ENCODE results near the gene RBM15B. TPM values are rescaled to one million over a fixed set of nuclear protein-coding genes. Genes with fewer than 3 reads are reported as not detected.

Gene RBM15B
- total RNA-seq, 1 donor from 2014 or later = 12.5 TPM

DNA sequence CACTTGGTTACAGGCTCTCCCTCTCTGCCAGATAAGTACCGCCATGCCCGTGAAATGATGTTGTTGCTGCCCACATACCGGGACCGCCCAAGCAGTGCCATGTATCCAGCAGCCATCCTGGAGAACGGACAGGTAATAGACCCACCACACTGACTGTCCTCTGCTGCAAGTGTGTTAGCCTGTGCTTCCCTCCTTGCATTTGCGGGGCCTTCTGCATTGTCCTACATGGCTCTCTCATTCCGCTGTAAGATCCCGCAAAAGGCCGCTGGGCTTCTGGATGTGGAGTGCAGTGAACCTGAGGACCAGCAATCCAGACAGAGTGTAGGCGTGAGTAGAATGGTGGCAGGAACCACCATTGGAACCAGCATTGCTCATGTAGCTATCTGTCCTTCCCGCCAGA, 16.6 kb upstream of the RBM15B start:
- TF ChIP-seq, protein P1, sequence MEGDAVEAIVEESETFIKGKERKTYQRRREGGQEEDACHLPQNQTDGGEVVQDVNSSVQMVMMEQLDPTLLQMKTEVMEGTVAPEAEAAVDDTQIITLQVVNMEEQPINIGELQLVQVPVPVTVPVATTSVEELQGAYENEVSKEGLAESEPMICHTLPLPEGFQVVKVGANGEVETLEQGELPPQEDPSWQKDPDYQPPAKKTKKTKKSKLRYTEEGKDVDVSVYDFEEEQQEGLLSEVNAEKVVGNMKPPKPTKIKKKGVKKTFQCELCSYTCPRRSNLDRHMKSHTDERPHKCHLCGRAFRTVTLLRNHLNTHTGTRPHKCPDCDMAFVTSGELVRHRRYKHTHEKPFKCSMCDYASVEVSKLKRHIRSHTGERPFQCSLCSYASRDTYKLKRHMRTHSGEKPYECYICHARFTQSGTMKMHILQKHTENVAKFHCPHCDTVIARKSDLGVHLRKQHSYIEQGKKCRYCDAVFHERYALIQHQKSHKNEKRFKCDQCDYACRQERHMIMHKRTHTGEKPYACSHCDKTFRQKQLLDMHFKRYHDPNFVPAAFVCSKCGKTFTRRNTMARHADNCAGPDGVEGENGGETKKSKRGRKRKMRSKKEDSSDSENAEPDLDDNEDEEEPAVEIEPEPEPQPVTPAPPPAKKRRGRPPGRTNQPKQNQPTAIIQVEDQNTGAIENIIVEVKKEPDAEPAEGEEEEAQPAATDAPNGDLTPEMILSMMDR (IDR thresholded peaks at IDR 0.05; ENCODE audit: borderline replicate concordance) = no peak
- H3K36me3 ChIP-seq = no peaks in the 10 kb centered on the region
- H3K4me1 ChIP-seq = no peaks in the 10 kb centered on the region
- intact Hi-C loops (cut with micrococcal nuclease) = no loop called here
- no peak overlapping the region for H3K27ac ChIP-seq (replicated peaks)
- no peaks in the 10 kb centered on the region for H3K27me3 ChIP-seq (ENCODE audit: low read depth)
- no peak overlapping the region for H3K4me3 ChIP-seq
- H3K9me3 ChIP-seq (replicated peaks) = no peaks in the 10 kb centered on the region
- no peak for DNase-seq

DNA sequence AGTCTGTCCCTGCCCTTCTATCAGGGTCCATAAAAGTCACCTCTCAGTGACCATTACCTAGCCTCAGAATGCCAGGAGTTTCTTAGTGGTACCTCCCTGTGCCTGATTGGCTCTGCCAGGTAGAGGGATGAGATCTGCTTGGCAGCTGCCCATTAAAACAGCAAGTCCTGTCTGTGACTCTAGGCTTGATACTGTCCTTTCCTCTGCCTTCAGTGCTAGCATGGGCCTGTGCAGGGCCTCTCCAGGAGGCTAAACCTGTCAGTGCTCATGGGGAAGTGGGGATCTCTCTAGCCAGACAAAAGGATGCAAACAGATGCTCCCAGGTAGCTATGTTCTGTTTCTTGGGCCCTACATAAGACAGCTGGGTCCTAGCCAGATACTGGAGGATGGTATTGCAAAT, 15.9 kb upstream of the RBM15B start:
- intact Hi-C loops (cut with micrococcal nuclease) = no loop called here
- H3K4me1 ChIP-seq = no peaks in the 10 kb centered on the region
- H3K27me3 ChIP-seq (ENCODE audit: low read depth) = no peaks in the 10 kb centered on the region
- H3K36me3 ChIP-seq = no peaks in the 10 kb centered on the region
- H3K9me3 ChIP-seq (replicated peaks) = no peaks in the 10 kb centered on the region
- H3K4me3 ChIP-seq = no peak overlapping the region
- DNase-seq = no peak
- TF ChIP-seq, protein P1 (IDR thresholded peaks at IDR 0.05; ENCODE audit: borderline replicate concordance) = no peak
- H3K27ac ChIP-seq (replicated peaks) = no peak overlapping the region

GRCh38 chr3:51375571-51375970, 15.5 kb upstream of the RBM15B start:
- Histone ChIP-seq H3K27ac (replicated peaks) (no peak overlapping the region), H3K4me3 (no peak overlapping the region), H3K9me3 (replicated peaks) (no peaks in the 10 kb centered on the region), H3K36me3 (no peaks in the 10 kb centered on the region), H3K27me3 (ENCODE audit: low read depth) (no peaks in the 10 kb centered on the region), H3K4me1 (no peaks in the 10 kb centered on the region)
- no peak for DNase-seq
- TF ChIP-seq, protein P1 (IDR thresholded peaks at IDR 0.05; ENCODE audit: borderline replicate concordance) = no peak
- intact Hi-C loops (cut with micrococcal nuclease) = no loop called here

DNA sequence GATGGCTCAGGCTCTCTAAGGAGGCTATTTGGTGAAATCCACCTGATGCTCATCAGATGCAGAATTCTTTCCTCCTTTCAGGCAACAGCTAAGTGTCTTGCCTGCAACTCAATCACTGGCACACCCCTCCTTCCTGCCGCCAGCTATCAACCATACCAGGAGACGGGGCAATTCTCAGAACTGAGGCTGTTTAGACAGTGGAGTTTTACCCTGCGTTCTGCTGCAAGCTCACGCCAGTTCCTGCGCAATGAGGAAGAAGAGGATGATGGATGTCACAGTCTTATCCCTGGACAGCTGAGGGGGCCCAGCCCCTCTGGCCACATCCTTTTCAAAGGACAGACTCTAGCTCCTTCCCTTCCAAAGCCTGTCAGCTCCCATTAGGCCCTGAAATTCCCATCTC, 13.0 kb upstream of the RBM15B start:
- Histone ChIP-seq H3K36me3 (no peaks in the 10 kb centered on the region), H3K9me3 (replicated peaks) (no peaks in the 10 kb centered on the region), H3K27me3 (ENCODE audit: low read depth) (no peaks in the 10 kb centered on the region), H3K27ac (replicated peaks) (no peak overlapping the region), H3K4me3 (no peak overlapping the region), H3K4me1 (no peaks in the 10 kb centered on the region)
- TF ChIP-seq, protein P1 (IDR thresholded peaks at IDR 0.05; ENCODE audit: borderline replicate concordance) = no peak
- intact Hi-C loops (cut with micrococcal nuclease) = no loop called here
- DNase-seq = no peak

- Histone ChIP-seq H3K27me3 (ENCODE audit: low read depth) (no peaks in the 10 kb centered on the region), H3K9me3 (replicated peaks) (no peaks in the 10 kb centered on the region), H3K4me1 (peaks cover 5% of the 10 kb centered on the region), H3K36me3 (no peaks in the 10 kb centered on the region), H3K27ac (replicated peaks) (no peak overlapping the region), H3K4me3 (no peak overlapping the region)
- DNase-seq = no peak
- TF ChIP-seq, protein P1 (IDR thresholded peaks at IDR 0.05; ENCODE audit: borderline replicate concordance) = no peak
- intact Hi-C loops (cut with micrococcal nuclease) = no loop called here
Observed at GRCh38 chr3:51378726-51379125, 12.4 kb upstream of the RBM15B start.

DNA sequence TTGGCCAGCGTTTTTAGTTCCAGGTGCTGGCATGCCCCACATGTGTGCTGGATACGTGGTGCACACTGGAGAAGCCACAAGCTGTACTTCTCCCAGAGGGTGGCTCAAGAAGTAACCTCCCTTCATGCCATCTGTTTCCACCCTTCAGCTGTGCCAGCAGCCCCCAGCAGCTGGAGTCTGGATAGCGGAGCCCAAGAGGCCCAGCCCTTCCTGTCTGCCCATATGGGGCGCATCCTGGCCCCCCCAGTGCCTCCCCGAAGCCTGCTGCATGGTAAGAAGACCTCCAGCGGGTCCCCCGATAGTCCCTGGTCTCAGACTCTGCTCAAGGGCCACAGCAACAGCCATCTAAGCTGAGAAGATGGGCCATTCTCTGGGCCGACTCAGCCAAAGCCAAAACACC, 11.8 kb upstream of the RBM15B start:
- Histone ChIP-seq H3K9me3 (replicated peaks) (no peaks in the 10 kb centered on the region), H3K27ac (replicated peaks) (no peak overlapping the region), H3K36me3 (no peaks in the 10 kb centered on the region), H3K27me3 (ENCODE audit: low read depth) (no peaks in the 10 kb centered on the region), H3K4me1 (peaks cover 11% of the 10 kb centered on the region), H3K4me3 (no peak overlapping the region)
- DNase-seq = no peak
- TF ChIP-seq, protein P1 (IDR thresholded peaks at IDR 0.05; ENCODE audit: borderline replicate concordance) = no peak
- intact Hi-C loops (cut with micrococcal nuclease) = no loop called here

Measured in left ventricle myocardium inferior (tissue), 1 donor.